IPS-18c (cell line): ENCODE results near the gene FST.

ENCODE experiments used
- H3K4me3 ChIP-seq: 2 replicates; pipeline ENCODE4 v1.7.0; 2013; ENCODE audit warnings: low read depth, mild to moderate bottlenecking, low read length, moderate library complexity; ENCODE audit not compliant: insufficient read depth
- H3K9me3 ChIP-seq: one replicate; pipeline ENCODE4 v1.6.1; 2013; ENCODE audit warnings: mild to moderate bottlenecking, low read length, moderate library complexity; ENCODE audit not compliant: control insufficient read depth, insufficient read depth

FST gene

GRCh38 chr5:53469946-53470687 lies 10.3 kb upstream of the FST start:
- Histone ChIP-seq H3K9me3 (no peaks in the 10 kb centered on the region), H3K4me3 (no peak overlapping the region)

DNA sequence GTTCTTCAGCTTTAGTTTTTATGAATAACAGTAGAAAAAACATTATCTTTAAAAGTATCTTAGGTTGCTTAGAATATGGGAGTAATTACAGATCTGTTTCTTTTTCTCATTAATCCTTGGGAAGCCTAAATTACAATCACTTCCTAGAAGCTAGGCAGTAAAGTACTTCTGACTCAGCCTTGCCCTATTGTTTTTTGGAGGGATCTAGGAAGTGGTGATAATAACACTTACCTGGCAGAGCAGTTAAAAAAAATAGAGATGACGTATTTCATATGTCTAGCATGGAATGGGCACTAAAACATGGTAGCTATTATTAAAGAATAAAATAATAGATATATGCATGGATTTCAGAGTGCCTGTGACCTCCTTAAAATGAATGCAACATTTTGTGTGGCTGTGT lies 8.2 kb upstream of the FST start:
- no peaks in the 10 kb centered on the region for H3K9me3 ChIP-seq
- no peak overlapping the region for H3K4me3 ChIP-seq

- H3K4me3 ChIP-seq: no peak overlapping the region
- H3K9me3 ChIP-seq: no peaks in the 10 kb centered on the region
Observed at GRCh38 chr5:53472720-53473510, 7.5 kb upstream of the FST start.

- Histone ChIP-seq H3K4me3 (no peak overlapping the region), H3K9me3 (no peaks in the 10 kb centered on the region)
Observed at GRCh38 chr5:53473633-53474032, 6.8 kb upstream of the FST start.

GRCh38 chr5:53475320-53475719 lies 5.1 kb upstream of the FST start:
- peaks cover 2% of the 10 kb centered on the region for H3K9me3 ChIP-seq

DNA sequence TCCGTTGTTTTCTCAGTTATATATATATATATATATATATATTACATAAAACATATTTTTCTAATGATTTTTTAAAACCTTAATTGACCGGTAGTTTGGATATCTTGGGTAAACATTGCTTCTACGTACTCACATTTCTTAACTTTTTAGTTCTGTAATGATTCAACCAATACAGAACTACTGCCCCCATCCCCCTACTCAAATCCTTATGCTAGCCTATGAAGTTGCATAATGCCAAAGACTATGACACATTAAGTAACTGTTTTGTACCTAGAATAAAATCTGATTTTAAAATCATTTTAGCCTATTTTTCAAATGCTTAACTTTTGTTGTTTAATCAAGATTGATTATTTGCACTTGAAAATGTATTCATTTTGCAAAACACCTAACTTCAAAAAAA lies 4.4 kb upstream of the FST start:
- Histone ChIP-seq H3K4me3 (no peak overlapping the region), H3K9me3 (peaks cover 2% of the 10 kb centered on the region)

More at GRCh38 chr5:53475320-53475719, 5.1 kb upstream of the FST start:
- no peak overlapping the region for H3K4me3 ChIP-seq

DNA sequence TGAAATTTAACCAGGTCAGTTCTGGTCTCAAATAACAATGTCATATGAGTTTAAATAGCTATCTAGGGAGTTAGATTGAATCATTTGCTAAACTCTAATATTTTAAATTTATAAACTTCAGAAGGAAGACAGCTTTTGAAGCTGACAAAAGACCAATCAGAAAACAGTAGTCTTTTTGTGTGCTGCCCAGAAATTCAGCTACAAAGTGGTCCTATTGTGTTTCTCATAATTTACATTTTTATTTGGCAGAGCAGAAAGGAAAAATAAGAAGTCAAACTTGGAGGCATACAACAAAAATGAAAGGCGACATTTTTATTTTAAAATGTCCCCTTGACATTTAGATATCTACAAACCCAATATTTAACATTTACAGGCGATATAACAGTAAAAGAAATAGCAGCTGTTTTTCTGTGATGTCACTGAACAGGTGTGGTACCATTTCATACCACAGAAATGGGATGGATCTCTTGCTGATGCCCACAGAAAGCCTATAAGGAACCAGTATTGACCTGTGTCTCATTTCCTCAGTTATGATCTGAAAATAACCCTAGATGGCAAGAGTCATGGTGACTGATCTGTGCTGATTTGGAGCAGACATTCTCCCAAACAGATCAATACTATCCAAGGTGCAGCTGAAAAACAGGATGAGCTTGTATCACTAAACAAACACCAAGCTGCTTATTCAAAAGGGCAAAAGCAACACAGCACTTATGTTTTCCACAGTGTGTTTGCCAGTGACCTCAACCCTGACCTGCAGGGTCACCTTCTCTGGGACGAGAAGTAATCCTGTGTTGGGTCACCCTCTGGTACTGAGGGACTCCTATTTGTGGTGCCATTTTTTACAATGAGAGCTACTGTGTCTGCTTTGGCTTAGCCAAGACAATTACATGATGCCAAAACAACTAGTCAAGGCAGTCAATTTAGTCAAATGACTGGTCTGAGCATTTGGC lies 3.6 kb upstream of the FST start:
- Histone ChIP-seq H3K4me3 (no peak overlapping the region), H3K9me3 (peaks cover 2% of the 10 kb centered on the region)

GRCh38 chr5:53478411-53479044 lies 1.9 kb upstream of the FST start:
- peak overlapping the region; percentile 55 for H3K4me3 ChIP-seq
- peaks cover 2% of the 10 kb centered on the region for H3K9me3 ChIP-seq

DNA sequence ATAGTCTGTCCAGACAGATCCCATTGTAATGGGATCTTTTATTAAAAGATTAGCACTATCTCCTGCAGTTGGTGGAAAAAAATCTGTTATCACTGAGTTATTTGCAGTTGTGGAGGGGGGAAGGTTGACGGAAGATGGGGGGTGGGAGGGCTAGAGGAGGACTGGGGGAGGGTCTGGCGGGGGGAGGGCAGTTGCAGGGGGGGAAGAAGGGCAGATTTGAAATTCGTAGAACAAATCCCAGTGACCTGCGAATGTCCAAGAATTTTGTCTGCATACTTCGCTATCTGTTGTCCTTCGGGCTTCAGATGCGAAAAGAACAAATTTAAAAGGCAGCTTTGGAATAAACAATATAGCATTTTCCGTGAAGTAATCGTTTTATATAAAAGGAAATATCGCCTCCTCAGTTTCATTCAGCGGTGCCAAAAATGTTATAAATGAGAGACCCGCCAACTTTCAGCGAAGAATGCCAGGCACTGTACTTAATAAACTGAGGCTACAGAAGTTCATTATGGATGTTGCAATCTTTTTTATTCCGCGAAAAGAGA lies 1.3 kb upstream of the FST start:
- H3K4me3 ChIP-seq: peak overlapping the region; percentile 65
- H3K9me3 ChIP-seq: peaks cover 2% of the 10 kb centered on the region

- H3K4me3 ChIP-seq: peak overlapping the region; percentile 65
- peaks cover 2% of the 10 kb centered on the region for H3K9me3 ChIP-seq
Observed at GRCh38 chr5:53479590-53480415, 626 bp upstream of the FST start.

DNA sequence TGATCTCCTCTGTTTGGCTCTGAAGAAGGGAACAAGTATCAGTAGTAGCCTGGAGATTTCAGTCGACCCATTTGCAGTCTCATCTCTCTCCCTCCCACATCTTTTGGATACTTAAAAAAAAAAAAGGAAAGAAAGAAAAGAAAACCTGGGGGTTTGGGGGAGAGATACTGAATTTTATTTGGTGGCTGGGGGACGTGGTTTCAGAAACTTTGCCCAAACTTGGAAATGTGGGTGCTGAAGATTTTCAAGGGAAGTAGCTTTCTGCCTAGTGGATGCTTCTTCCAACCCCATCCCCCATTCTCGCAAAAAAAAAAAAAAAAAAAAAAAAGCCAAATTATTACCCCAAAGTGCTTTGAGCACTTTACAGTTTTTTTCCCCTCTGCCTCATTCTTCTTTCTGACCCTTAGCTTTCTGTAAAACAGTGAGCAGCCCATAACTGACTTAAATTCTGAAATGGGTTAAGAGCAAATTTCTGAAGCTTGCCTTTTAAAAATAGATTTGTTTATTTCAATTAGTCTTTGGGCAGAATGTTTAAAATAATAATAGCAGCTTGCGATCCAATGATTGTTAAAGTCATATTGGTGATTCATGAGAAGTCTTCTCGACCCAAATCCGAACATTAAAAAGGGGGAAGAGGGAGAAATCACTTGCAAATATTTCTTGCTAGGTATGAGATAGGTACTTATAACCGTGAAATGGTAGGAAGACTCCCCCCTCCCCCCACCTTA lies 894 bp downstream of the FST start:
- Histone ChIP-seq H3K4me3 (peak overlapping the region; percentile 65), H3K9me3 (peaks cover 2% of the 10 kb centered on the region)

- Histone ChIP-seq H3K4me3 (peak overlapping the region; percentile 65), H3K9me3 (peaks cover 2% of the 10 kb centered on the region)
Observed at GRCh38 chr5:53481887-53482716, 1.7 kb downstream of the FST start.

DNA sequence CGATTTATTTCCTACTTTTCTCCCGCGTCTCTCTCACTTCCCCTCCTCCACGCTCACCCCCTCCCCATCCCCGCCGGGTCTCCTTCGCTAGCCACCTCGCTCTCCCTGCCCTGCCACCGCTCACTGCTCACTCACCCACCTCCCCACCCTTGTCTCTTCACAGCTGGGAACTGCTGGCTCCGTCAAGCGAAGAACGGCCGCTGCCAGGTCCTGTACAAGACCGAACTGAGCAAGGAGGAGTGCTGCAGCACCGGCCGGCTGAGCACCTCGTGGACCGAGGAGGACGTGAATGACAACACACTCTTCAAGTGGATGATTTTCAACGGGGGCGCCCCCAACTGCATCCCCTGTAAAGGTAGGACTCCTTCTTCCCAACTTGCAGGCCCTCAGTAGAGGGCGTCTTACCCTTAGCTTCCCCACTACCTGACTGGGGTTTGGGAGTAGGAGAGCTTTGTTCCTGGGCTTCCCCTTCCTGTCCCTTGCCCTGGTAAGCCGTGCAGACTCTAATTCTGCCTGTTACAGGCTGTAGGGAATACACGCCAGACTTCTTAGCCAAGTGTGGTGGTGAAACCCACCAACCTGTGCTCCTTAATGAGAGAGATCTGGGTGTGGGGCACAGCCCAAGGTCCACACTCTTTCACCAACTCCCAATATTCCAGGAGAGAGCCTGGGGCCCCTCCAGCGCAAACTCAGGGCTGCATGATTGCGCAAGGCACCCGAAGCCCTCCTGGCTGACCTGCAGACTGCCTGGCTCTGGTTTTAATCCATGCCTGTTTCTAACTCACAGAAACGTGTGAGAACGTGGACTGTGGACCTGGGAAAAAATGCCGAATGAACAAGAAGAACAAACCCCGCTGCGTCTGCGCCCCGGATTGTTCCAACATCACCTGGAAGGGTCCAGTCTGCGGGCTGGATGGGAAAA lies 2.5 kb downstream of the FST start:
- H3K9me3 ChIP-seq: peaks cover 2% of the 10 kb centered on the region
- H3K4me3 ChIP-seq: peak overlapping the region; percentile 65; the same call in 1 of the 2 replicates

GRCh38 chr5:53487436-53487835 lies 7.0 kb downstream of the FST start:
- no peak overlapping the region for H3K4me3 ChIP-seq
- no peaks in the 10 kb centered on the region for H3K9me3 ChIP-seq
